Hippocampal formation (tissue), 2 donors: ENCODE results near the gene VGLL4.
A peak's percentile ranks its signal among the peaks of the same experiment; 100 is the strongest.
"Not testable (repeated sequence)": the region's sequence is repeated elsewhere in the genome, so short reads cannot be mapped to it uniquely, and the experiment has no call there.

Source experiments
- DNase-seq, 2 donors: peaks; one replicate each; lab custom pipeline; 2025; lab: John Stamatoyannopoulos, UW

VGLL4 gene

DNA sequence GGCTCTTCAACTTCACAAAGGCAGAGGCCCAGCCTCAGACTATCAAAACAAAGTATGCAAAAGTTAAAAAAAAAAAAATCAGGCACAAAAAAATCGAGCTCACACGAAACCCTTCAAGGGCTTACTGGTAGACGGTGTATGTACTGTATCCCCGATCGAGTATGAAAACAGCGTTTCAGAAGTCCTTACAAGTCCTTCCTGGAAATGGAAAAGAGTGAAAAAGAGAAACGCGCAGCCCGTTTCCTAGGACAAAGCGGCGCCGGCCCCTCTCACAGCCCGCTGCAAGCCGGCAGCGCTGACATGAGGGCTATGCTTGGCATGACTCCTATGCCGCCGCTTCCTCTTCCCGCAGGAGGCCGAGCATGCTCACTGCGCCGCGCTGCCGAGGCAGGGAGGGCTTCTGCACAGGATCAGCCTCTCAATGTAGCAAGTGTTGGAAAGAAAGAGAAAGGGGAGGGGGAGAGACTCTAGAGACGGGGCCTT lies at the start of gene VGLL4:
Gene VGLL4 (minus strand): TSS at position 311 of the 483 bp plus-strand sequence. CDS start 397 bp downstream, outside the sequence.
- DNase-seq, result peak; percentile 91 to 95

DNA sequence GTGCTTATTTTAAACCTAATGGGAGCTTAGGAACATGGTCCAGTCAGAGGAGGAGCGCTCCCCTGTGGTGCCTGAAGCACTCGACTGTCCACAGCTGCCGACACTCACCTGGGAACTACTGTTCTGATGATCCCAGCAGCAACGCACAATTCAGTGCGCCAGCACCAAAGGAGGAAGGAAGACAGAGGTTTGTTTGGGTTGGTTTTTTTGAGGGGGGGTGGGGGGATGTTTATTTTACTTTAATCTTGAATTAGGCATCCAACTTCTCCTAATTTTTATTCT lies 48.8 kb upstream of the VGLL4 start:
- DNase-seq, result no peak

GRCh38 chr3:11691767-11692531 lies 48.2 kb upstream of the VGLL4 start:
- DNase-seq, result no peak

DNA sequence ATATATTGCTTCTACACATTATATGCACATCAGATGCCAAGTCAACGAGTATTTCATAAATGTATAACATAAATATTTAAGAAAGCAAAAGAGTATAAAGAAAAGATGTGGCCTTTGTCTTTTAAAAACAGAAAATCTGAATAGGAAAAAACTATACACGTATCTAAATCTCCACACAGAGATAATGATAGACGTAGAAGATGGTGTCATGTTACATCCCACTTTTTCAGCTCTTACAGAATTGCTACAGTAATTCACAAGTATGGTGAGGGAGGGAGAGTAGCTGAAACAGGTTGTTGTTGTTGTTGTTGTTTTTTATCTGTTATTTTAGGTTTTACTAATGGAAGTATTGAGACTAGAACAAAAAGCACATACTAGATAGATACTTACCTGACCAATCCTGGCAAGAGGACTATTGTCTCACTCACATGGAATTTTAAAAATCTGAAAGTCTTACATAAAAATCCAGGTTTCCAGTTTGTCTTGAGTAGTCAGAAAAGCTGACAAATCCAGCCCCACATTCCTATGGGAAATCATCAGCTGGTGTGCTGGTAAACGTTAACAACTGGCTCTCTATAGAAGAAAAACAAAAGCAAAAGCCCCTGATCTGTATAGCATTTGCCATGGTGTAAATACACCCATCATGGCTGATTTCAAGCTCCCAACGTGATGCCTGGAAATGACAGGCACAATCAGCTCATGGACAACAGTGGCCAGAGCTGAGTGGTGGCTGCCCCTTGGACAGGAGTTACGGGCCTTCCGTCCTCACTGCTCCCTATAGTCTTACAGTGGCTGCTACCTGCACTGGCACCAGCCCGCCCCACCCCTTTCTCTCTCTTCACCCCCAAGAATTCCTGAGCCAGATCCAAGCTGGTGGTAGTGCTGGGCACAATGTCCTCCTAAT lies 47.4 kb upstream of the VGLL4 start:
- no peak for DNase-seq

- DNase-seq, result no peak
Observed at GRCh38 chr3:11689749-11690148, 46.0 kb upstream of the VGLL4 start.

GRCh38 chr3:11684980-11685379 lies 41.3 kb upstream of the VGLL4 start:
- DNase-seq, result not testable (repeated sequence)

- no peak for DNase-seq
Observed at GRCh38 chr3:11680509-11680908, 36.8 kb upstream of the VGLL4 start.

DNA sequence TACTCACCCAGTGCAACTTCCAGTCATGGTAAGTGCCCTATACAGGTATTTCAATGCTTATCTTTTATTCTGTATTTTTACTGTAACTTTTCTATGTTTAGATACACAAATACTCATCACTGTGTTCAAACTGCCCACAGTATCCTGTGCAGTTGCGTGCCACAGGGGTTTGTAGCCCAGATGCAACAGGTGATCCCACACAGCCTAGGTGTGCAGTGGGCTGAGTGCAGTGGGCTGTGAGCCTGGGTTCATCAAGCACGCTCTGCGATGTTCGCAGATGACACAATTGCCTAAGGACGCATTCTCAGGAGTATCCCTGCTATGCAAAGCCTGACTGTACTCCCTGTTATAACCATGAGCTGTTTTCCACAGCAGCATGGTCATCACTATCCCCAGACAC lies 36.2 kb upstream of the VGLL4 start:
- DNase-seq, result no peak

GRCh38 chr3:11672363-11672762 lies 28.6 kb upstream of the VGLL4 start:
- DNase-seq, result no peak

DNA sequence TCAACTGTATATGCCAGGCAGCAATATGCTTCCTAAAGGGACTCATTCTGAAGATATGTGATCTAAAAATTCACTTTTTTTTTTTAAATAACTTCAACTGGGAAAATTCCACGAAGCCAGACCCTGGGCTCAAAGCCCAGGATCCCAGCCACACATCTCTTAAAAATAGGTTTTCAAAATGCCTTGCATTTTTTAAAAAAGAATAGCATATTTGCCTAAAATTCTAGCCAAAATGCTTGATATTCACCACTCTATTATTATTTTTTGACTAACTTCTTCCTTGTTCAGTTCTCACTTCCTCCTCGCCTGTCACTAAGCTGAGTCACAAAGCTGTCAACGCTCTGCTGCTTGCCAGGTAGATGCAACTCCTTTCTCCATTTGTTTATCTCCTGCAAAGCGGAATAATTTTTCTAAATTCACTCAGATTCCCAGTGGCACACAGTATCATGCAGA lies 28.0 kb upstream of the VGLL4 start:
- peak in 1 of 2 donors; percentile 33 for DNase-seq

- DNase-seq, result no peak
Observed at GRCh38 chr3:11668243-11669235, 24.8 kb upstream of the VGLL4 start.

GRCh38 chr3:11665331-11665730 lies 21.6 kb upstream of the VGLL4 start:
- no peak for DNase-seq

DNA sequence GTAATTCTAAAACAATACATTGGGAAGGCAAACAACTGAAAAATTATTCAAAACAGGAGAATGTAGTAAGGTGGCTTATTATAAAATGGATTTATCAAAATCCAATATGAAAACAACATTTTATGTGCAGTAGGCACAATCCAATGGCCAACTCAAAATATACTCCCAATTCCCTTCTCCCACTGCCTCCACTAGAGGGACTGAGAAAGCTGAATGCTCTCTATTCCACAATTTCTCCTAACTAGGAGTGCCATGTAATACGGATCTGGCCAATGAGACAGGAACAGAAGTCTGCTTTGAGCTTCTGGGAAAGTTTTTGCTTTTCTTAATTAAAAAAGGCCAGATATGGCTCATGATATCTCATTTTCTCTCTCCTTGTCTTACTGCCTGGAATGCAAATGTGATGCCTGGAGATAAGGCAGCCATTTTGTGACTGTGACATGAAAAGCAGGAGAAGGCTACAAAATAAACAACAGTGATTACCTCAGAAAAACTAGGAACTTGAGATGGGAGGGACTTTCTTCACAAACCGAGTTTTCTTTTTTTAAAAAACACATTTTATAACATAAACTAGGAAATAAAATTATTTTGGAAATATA lies 18.8 kb upstream of the VGLL4 start:
- DNase-seq, result no peak

DNA sequence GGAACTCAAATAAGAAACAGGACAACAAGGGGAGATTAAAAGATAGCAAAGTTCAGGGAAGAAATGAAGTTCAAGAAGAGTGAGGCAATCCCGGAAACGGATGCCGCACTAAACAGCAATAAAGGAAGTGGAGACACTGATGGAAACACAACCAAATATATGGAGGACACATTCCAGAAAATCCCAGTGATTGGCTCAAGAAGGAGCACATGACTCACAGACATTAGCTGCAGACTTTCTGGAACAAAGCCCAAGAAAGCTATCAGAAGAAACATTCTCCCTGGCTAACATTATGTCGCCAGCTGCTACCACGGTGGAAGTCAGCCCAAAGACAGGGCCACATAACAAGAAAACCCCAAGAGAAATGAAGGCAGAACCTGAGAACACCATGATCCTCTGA lies 18.1 kb upstream of the VGLL4 start:
- no peak for DNase-seq

DNA sequence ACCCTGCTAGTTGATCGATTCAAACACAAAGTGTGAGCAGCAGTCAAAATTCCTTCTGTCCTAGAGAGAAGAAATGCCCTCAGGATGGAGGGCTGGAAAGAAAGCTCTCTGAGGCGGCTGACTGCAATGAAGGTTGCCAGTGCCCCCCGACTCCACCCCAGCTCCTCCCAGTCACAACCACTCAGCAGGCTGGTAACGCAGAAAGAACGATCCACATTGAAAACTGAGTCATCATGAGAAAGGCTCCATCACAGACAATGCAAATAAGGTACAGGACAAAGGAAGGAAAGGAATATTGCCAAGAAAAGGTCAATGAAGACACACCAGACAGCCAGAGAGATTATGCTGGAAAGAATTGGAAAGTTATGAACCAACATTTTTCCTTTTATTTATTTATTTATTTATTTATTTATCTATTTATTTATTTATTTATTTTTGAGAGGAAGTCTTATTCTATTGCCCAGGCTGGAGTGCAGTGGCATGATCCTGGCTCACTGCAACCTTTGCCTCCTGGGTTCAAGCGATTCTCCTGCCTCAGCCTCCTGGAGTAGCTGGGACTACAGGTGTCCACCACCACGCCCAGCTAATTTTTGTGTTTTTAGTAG lies 17.4 kb upstream of the VGLL4 start:
- no peak for DNase-seq

DNA sequence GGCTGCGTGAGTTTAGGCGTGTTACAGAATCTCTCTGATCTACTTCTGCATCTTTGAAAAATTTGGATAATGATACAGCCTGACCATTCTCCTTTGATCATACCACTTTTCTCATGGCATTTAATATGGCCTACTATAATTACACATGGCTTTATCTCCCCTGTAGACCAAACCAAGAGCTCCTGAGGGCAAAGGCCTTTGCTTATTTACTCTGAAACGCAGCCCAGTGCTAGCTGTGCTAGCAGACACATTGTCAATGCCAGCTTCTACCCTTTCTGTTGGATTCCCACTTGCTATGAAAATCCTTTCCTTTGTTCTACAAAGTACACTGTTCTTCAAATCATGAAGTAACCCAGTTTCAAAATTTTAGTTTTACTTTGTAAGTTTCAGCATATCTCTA lies 16.5 kb upstream of the VGLL4 start:
- no peak for DNase-seq

- no peak for DNase-seq
Observed at GRCh38 chr3:11658180-11658579, 14.5 kb upstream of the VGLL4 start.

DNA sequence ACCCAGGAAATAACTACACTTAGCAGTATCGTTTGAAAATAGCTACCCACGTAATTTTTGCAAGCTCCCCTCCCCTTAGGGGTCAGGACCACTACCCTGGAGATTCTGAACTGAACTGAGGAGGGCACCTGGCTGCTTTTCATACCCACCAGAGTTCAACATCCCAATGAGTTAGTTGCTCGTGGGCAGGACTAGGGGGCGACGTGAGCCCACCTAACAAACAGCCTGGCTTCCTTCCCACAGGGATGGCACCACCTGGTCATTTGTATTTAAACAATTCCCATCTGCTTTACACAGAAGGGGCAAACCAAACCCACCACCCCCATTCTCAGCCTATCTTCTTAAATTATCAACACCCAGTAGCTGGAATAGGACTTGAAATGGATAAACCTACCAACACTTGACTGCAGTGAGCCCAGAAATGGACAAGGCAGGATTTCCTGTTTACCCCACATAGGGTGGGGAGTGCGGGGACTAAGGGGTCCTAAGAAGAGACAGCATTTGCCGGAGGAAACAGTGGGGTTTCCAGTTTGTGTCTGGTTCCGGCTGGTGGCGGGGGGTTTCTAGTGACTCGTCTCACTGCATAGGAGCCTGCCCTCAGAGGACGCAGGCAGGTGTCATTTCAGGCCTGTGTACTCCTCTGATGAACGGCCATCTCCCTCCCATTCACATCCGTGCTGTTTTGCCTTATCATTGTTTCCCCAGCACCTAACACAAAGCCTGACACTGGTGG lies 11.6 kb upstream of the VGLL4 start:
- no peak for DNase-seq

DNA sequence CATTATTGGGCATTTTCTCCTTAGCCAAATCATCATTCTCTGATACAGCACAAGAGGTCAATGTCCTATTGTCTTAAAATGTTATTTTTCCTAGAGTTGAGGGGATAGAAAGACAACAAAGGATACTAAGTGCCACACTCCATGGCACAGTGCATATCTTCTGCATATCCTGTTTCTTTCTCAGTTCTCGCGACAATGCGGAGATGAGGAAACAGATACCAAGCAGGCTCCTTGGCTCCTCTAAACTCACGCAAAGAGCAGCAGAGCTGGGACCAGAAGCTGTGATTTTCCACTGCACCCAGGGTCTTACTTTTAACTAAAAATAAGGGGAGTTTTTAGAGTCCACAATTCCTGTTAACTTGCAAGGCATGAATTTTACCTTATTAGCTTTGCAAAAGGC lies 10.5 kb upstream of the VGLL4 start:
- DNase-seq, result no peak
